Peyer's patch (tissue), 4 donors: ENCODE results near the gene UTS2B. TPM values are rescaled to one million over a fixed set of nuclear protein-coding genes. Genes with fewer than 3 reads are reported as not detected.

Experiments used
- DNase-seq, 3 donors: peaks; one replicate each; pipeline ENCODE4 v3.0.0-alpha.2; 2017 to 2019
- H3K27ac ChIP-seq, 4 donors: fragments of 200-600 bp; sonication (generic); one replicate each; pipeline ENCODE4 v1.5.1; 2016 to 2019
- H3K27me3 ChIP-seq, 2 donors: fragments of 200-600 bp; sonication (generic); one replicate each; pipeline ENCODE4 v1.5.1; 2019
- H3K36me3 ChIP-seq, 3 donors: fragments of 200-600 bp; sonication (generic); one replicate each; pipeline ENCODE4 v1.5.1; 2016 to 2019
- H3K4me1 ChIP-seq, 4 donors: fragments of 200-600 bp; sonication (generic); one replicate each; pipeline ENCODE4 v1.5.1; 2016 to 2019
- H3K4me3 ChIP-seq, 4 donors: fragments of 200-600 bp; sonication (generic); 1 replicate in 3 of 4; 2 replicates in 1 of 4; pipeline ENCODE4 v1.5.1; 2016 to 2019; ENCODE audit warnings: mild to moderate bottlenecking in 1 of 4
- H3K9me3 ChIP-seq, 4 donors: fragments of 200-600 bp; sonication (generic); one replicate each; pipeline ENCODE4 v1.5.1; 2016 to 2019; ENCODE audit warnings: mild to moderate bottlenecking in 1 of 4
- POLR2A ChIP-seq, 2 donors: fragments of 450-650 bp; IDR thresholded peaks; one replicate each; pipeline ENCODE4 v1.5.1; 2017; ENCODE audit warnings: antibody characterized with exemption in 2 of 2, mild to moderate bottlenecking in 2 of 2, moderate library complexity in 2 of 2
- total RNA-seq, 4 donors: library from RNA; depleted of rRNA; stranded (reverse); fragments of >200 nt; gene quantifications; one replicate each; pipeline ENCODE4 v1.1.0, GENCODE V29; 2016
- TF ChIP-seq, protein P1 (sequence below), 6 experiments: fragments of 450-650 bp in 4 of 6; fragments of 200-600 bp in 2 of 6; sonication (generic) in 1 of 6; IDR thresholded peaks; one replicate each; pipeline ENCODE4 v1.5.1; 2017 to 2019; ENCODE audit warnings: antibody characterized with exemption in 6 of 6, mild to moderate bottlenecking in 3 of 6, moderate library complexity in 1 of 6

Gene UTS2B
- total RNA-seq, 4 donors from 2014 or later = 1.9 to 6.6 TPM; not detected in 2

DNA sequence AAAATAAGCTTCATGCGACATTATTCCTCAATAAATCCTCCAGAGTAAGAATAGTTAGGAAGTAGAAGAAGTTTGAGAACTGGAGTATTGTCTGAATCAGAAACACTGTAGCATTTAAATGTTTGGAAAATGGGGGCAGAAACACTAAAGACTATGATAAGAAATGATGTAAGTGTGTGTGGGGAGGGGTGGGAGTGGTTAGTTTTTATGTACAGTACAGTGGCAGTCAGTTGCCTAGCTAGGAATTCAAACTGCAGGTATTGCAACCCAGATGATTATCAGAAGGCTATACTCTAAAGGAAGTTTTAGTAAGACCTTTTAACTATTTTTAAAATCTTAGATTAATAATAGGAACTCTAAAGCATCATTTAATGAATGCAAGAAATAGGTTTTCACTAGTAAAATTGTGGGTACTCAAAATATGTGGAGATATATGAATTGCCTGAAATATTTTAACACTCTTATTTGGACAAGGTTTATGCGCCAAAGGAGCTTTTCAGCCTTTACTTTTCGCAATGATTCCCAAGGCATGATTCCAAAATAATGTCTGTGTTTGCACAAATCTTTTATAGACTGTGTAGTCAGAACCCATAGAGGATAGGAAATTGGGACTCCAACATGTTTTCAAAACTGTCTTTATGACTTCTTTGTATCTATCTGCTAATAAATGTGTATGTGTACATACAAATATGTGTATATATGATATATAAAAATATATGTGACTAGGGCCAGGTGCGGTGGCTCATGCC, 9.1 kb downstream of the UTS2B start:
- no peaks in the 10 kb centered on the region for H3K4me1 ChIP-seq
- no peaks in the 10 kb centered on the region for H3K36me3 ChIP-seq
- no peak for DNase-seq
- no peak overlapping the region for H3K27ac ChIP-seq
- H3K4me3 ChIP-seq = no peak overlapping the region
- H3K27me3 ChIP-seq = no peaks in the 10 kb centered on the region
- no peaks in the 10 kb centered on the region for H3K9me3 ChIP-seq
- TF ChIP-seq, protein P1, sequence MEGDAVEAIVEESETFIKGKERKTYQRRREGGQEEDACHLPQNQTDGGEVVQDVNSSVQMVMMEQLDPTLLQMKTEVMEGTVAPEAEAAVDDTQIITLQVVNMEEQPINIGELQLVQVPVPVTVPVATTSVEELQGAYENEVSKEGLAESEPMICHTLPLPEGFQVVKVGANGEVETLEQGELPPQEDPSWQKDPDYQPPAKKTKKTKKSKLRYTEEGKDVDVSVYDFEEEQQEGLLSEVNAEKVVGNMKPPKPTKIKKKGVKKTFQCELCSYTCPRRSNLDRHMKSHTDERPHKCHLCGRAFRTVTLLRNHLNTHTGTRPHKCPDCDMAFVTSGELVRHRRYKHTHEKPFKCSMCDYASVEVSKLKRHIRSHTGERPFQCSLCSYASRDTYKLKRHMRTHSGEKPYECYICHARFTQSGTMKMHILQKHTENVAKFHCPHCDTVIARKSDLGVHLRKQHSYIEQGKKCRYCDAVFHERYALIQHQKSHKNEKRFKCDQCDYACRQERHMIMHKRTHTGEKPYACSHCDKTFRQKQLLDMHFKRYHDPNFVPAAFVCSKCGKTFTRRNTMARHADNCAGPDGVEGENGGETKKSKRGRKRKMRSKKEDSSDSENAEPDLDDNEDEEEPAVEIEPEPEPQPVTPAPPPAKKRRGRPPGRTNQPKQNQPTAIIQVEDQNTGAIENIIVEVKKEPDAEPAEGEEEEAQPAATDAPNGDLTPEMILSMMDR (IDR thresholded peaks at IDR 0.05) = no peak
- TF ChIP-seq POLR2A (IDR thresholded peaks at IDR 0.05) = no peak

- no peaks in the 10 kb centered on the region for H3K36me3 ChIP-seq
- no peak overlapping the region for H3K27ac ChIP-seq
- H3K4me1 ChIP-seq = no peaks in the 10 kb centered on the region
- DNase-seq = no peak
- no peak overlapping the region for H3K4me3 ChIP-seq
- no peaks in the 10 kb centered on the region for H3K27me3 ChIP-seq
- TF ChIP-seq POLR2A (IDR thresholded peaks at IDR 0.05) = no peak
- TF ChIP-seq, protein P1 (IDR thresholded peaks at IDR 0.05) = no peak
- H3K9me3 ChIP-seq = no peaks in the 10 kb centered on the region
These were observed 10.0 kb downstream of the UTS2B start for GRCh38 chr3:191320316-191320715.

GRCh38 chr3:191316876-191317603, 13.3 kb downstream of the UTS2B start:
- Histone ChIP-seq H3K4me1 (no peaks in the 10 kb centered on the region), H3K9me3 (no peaks in the 10 kb centered on the region), H3K4me3 (no peak overlapping the region), H3K27ac (no peak overlapping the region), H3K36me3 (no peaks in the 10 kb centered on the region), H3K27me3 (no peaks in the 10 kb centered on the region)
- DNase-seq = no peak
- TF ChIP-seq, protein P1 (IDR thresholded peaks at IDR 0.05) = no peak
- TF ChIP-seq POLR2A (IDR thresholded peaks at IDR 0.05) = no peak

GRCh38 chr3:191314109-191314728, 16.1 kb downstream of the UTS2B start:
- no peaks in the 10 kb centered on the region for H3K4me1 ChIP-seq
- no peak overlapping the region for H3K27ac ChIP-seq
- H3K4me3 ChIP-seq = no peak overlapping the region
- no peak for TF ChIP-seq POLR2A (IDR thresholded peaks at IDR 0.05)
- TF ChIP-seq, protein P1 (IDR thresholded peaks at IDR 0.05) = no peak
- DNase-seq = no peak
- H3K36me3 ChIP-seq = no peaks in the 10 kb centered on the region
- no peaks in the 10 kb centered on the region for H3K27me3 ChIP-seq
- H3K9me3 ChIP-seq = no peaks in the 10 kb centered on the region

DNA sequence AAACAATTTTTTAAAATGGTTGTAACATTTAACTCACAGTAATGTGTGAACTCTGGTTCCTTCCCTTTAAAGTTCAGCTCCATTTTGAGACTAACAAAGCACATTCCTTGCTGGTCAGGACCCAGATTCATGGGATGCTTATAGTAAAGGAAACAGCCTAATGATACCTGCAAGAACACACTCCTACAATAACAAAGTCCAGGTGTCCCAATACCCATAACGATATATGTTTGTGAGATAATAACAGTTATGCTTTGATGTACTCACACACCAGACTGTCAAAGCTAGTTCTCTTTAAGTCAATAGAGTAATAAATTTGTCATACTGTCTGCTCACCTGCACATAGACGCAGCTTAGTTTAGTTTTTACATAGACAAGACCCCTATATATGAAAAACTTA, 17.0 kb downstream of the UTS2B start:
- H3K9me3 ChIP-seq = no peaks in the 10 kb centered on the region
- no peaks in the 10 kb centered on the region for H3K27me3 ChIP-seq
- no peaks in the 10 kb centered on the region for H3K36me3 ChIP-seq
- no peak for DNase-seq
- TF ChIP-seq POLR2A (IDR thresholded peaks at IDR 0.05) = no peak
- TF ChIP-seq, protein P1 (IDR thresholded peaks at IDR 0.05) = no peak
- no peak overlapping the region for H3K4me3 ChIP-seq
- H3K4me1 ChIP-seq = no peaks in the 10 kb centered on the region
- H3K27ac ChIP-seq = no peak overlapping the region
